K562 (cell line): ENCODE data around the gene GADD45GIP1. TPM values are rescaled to one million over a fixed set of nuclear protein-coding genes. Genes with fewer than 3 reads are reported as not detected.

Experiments
- ATAC-seq: fragments of 200-7000 bp; cut with Tn5 transposase; 3 replicates; pipeline ENCODE4 v1.9.1; 2020; ENCODE audit warnings: moderate library complexity
- BruUV-seq: library from RNA; stranded (reverse); fragments of 400-500 nt; replicated peaks from 2 replicates; lab custom pipeline; 2021; lab: Mats Ljungman, UMichigan
- CTCF ChIA-PET: fragments of 300-600 bp; formaldehyde crosslinking; extraction: SDS; loops from one replicate; lab custom pipeline; 2021; ENCODE audit warnings: low intra/inter-chr PET ratio; lab: Yijun Ruan, JAX
- POLR2A ChIA-PET: fragments of 300-600, 350-650 bp; sonication (Branson Sonifier 250); formaldehyde crosslinking; extraction: SDS; loops from one replicate; lab custom pipeline; 2021; ENCODE audit warnings: antibody characterized with exemption, inconsistent platforms; lab: Yijun Ruan, JAX
- DNase-seq, 4 experiments: peaks; one replicate each; pipeline versions ENCODE4 v3.0.0 to v3.0.0-alpha.2; 2011 to 2018; ENCODE audit warnings: low spot score in 3 of 4, mixed read lengths in 3 of 4; ENCODE audit errors: extremely low read depth in 1 of 4
- FAIRE-seq: peaks from 2 replicates; lab custom pipeline; 2011; peaks lifted over from hg19 to GRCh38; lab: Jason Lieb, UNC
- H2AFZ ChIP-seq: 2 replicates; pipeline ENCODE4 v1.6.0; 2011; ENCODE audit warnings: low read depth, low read length, control low read depth, inconsistent platforms
- H3K27ac ChIP-seq: fragments of 200-600 bp; 3 replicates; pipeline ENCODE4 v1.8.0; 2011; ENCODE audit warnings: low read depth, mild to moderate bottlenecking, control low read depth, inconsistent platforms, low read length, moderate library complexity, mixed read lengths; ENCODE audit errors: extremely low read depth
- H3K27me3 ChIP-seq, 2 experiments: fragments of 300-600 bp in 1 of 2; 2 replicates in 1 of 2; 3 replicates in 1 of 2; pipeline versions ENCODE4 v1.6.0 to v1.8.0; 2011; ENCODE audit warnings: inconsistent platforms in 2 of 2, low read length in 2 of 2, mild to moderate bottlenecking in 1 of 2, mixed read lengths in 1 of 2, moderate library complexity in 1 of 2; ENCODE audit not compliant: control insufficient read depth in 2 of 2, insufficient read depth in 2 of 2
- H3K36me3 ChIP-seq: fragments of 300-600 bp; 3 replicates; pipeline ENCODE4 v1.8.0; 2011; ENCODE audit warnings: mild to moderate bottlenecking, low read length, inconsistent platforms; ENCODE audit not compliant: control insufficient read depth, insufficient read depth
- H3K4me1 ChIP-seq, 2 experiments: fragments of 200-600 bp in 1 of 2; replicated peaks in 1 of 2; 2 replicates in 1 of 2; 3 replicates in 1 of 2; pipeline versions ENCODE4 v1.5.1 to v1.8.0; 2011; ENCODE audit warnings: inconsistent platforms in 2 of 2, low read length in 2 of 2, mild to moderate bottlenecking in 1 of 2, mixed read lengths in 1 of 2, moderate library complexity in 1 of 2; ENCODE audit not compliant: control insufficient read depth in 2 of 2, insufficient read depth in 2 of 2
- H3K4me2 ChIP-seq: 2 replicates; pipeline ENCODE4 v1.6.1; 2011; ENCODE audit warnings: low read length, control low read depth, inconsistent platforms, mixed read lengths; ENCODE audit not compliant: insufficient read depth
- H3K4me3 ChIP-seq: fragments of 200-600 bp; sonication (generic), shearing (Covaris generic); 2 replicates; pipeline ENCODE4 v1.5.1; 2016; ENCODE audit warnings: control low read depth, inconsistent platforms
- H3K79me2 ChIP-seq: fragments of 200-600 bp; 3 replicates; pipeline ENCODE4 v1.8.0; 2011; ENCODE audit warnings: low read length, inconsistent platforms; ENCODE audit not compliant: control insufficient read depth, insufficient read depth
- H3K9ac ChIP-seq, 2 experiments: 2 replicates each; pipeline versions ENCODE4 v1.6.0 to v1.6.1; 2011; ENCODE audit warnings: low read depth in 2 of 2, low read length in 2 of 2, control low read depth in 1 of 2, inconsistent platforms in 1 of 2, mild to moderate bottlenecking in 1 of 2, mixed read lengths in 1 of 2; ENCODE audit not compliant: insufficient read depth in 1 of 2
- H3K9me1 ChIP-seq: one replicate; pipeline ENCODE4 v1.6.0; 2011; ENCODE audit warnings: inconsistent platforms, mild to moderate bottlenecking, low read length, moderate library complexity; ENCODE audit not compliant: control insufficient read depth, insufficient read depth
- H3K9me3 ChIP-seq: replicated peaks from 2 replicates; pipeline ENCODE4 v1.5.1; 2011; ENCODE audit warnings: low read depth, low read length, inconsistent platforms; ENCODE audit not compliant: control insufficient read depth, insufficient read depth
- H4K20me1 ChIP-seq: replicated peaks from 2 replicates; pipeline ENCODE4 v1.6.1; 2011; ENCODE audit warnings: low read length, inconsistent platforms, mixed read lengths; ENCODE audit not compliant: control insufficient read depth, insufficient read depth
- MXI1 ChIP-seq: IDR thresholded peaks from 2 replicates; pipeline ENCODE4 v1.6.1; 2011; ENCODE audit warnings: low read depth, mild to moderate bottlenecking, improper control_type of control experiment, low read length
- NFIC ChIP-seq: fragments of 450-650 bp; IDR thresholded peaks from 2 replicates; pipeline ENCODE4 v1.6.1; 2017; ENCODE audit warnings: mild to moderate bottlenecking, inconsistent platforms
- NR1H2 ChIP-seq: sonication (generic); formaldehyde crosslinking; IDR thresholded peaks from 2 replicates; pipeline ENCODE4 v1.4.0; 2020; ENCODE audit warnings: mild to moderate bottlenecking, missing genetic modification reagents
- RBFOX2 ChIP-seq: fragments of 200-400 bp; formaldehyde crosslinking; IDR thresholded peaks from 2 replicates; pipeline ENCODE4 v1.6.1; 2017; ENCODE audit warnings: low read depth, mild to moderate bottlenecking, low read length, moderate library complexity
- SUPT5H ChIP-seq: fragments of 450-650 bp; IDR thresholded peaks from 2 replicates; pipeline ENCODE4 v1.6.1; 2016
- TRIM24 ChIP-seq, 2 experiments: fragments of 450-650 bp; IDR thresholded peaks; 2 replicates each; pipeline ENCODE4 v1.6.1; 2016
- ZNF785 ChIP-seq: fragments of 250-450 bp; sonication (Bioruptor Pico); IDR thresholded peaks from 2 replicates; pipeline ENCODE4 v1.4.0; 2020; ENCODE audit warnings: mild to moderate bottlenecking
- WGBS: fragments of 100-300 bp; shearing (Covaris generic); methylation state at CpG from one replicate; pipeline ENCODE4 v1.1.6; 2016; ENCODE audit warnings: low coverage, mixed read lengths; ENCODE audit not compliant: insufficient coverage; ENCODE audit errors: missing lambda C conversion rate; 5-methylcytosine and 5-hydroxymethylcytosine counted together
- in situ Hi-C: fragments of 300-500 bp; cut with MboI; formaldehyde crosslinking; loops from 4 replicates; pipeline ENCODE4 v1.15.0; 2018; ENCODE audit warnings: inconsistent platforms, mixed read lengths
- intact Hi-C: fragments of 100-400 bp; cut with micrococcal nuclease; formaldehyde crosslinking; loops from 2 replicates; pipeline ENCODE4 v1.14.2; 2022
- polyA plus RNA-seq, 8 experiments: library from polyadenylated mRNA; depleted of rRNA in 4 of 8; stranded (reverse) in 5 of 8; unstranded in 3 of 8; fragments of >200 nt; fragmentation: Nextera tagmentation in 2 of 8; fragmentation: Illumina TruSeq in 1 of 8; extraction: Ambion mirVana in 2 of 8; extraction: Trizol in 1 of 8; gene quantifications; 2 replicates each; pipeline versions ENCODE4 v1.2.1 to v1.2.3, GENCODE V29; 2011 to 2014; ENCODE audit warnings: inconsistent platforms in 1 of 8, missing spikeins in 1 of 8
- total RNA-seq, 7 experiments: library from RNA; depleted of rRNA in 6 of 7; stranded (reverse); fragments of >200 nt in 6 of 7; fragmentation: Illumina TruSeq in 2 of 7; extraction: Trizol in 2 of 7; gene quantifications; 2 replicates each; pipeline versions ENCODE4 v1.2.1 to v1.2.3, GENCODE V29; 2011 to 2021; ENCODE audit warnings: low replicate concordance in 1 of 7
- TF ChIP-seq, protein P1 (sequence below), 2 experiments: IDR thresholded peaks; 2 replicates each; pipeline ENCODE4 v1.6.1; 2011; ENCODE audit warnings: borderline replicate concordance in 1 of 2, control low read depth in 1 of 2, low read depth in 1 of 2, low read length in 1 of 2, mild to moderate bottlenecking in 1 of 2, mixed read lengths in 1 of 2, moderate library complexity in 1 of 2; ENCODE audit not compliant: insufficient read depth in 1 of 2, insufficient read length in 1 of 2, poor library complexity in 1 of 2, severe bottlenecking in 1 of 2; ENCODE audit errors: extremely low read depth in 1 of 2
- TF ChIP-seq, protein P2 (sequence below): sonication (generic); formaldehyde crosslinking; IDR thresholded peaks from 2 replicates; pipeline ENCODE4 v1.8.1; 2023; ENCODE audit warnings: mild to moderate bottlenecking, missing genetic modification reagents
- TF ChIP-seq, protein P3 (sequence below), 2 experiments: IDR thresholded peaks; 2 replicates each; pipeline ENCODE4 v1.6.1; 2012; ENCODE audit warnings: improper control_type of control experiment in 2 of 2, low read depth in 2 of 2, low read length in 2 of 2, borderline replicate concordance in 1 of 2
- TF ChIP-seq, protein P4 (sequence below): fragments of 200-800 bp; sonication (Bioruptor generic); IDR thresholded peaks from 2 replicates; pipeline ENCODE4 v1.6.1; 2017; ENCODE audit warnings: missing genetic modification characterization, missing compliant biosample characterization

GADD45GIP1 gene
- total and polyA plus RNA-seq, 9 of the 15 experiments (the other 6 are each of a cell fraction or from before 2014, with no cell fraction given) = 5.1 to 161 (median 29.2) TPM

DNA sequence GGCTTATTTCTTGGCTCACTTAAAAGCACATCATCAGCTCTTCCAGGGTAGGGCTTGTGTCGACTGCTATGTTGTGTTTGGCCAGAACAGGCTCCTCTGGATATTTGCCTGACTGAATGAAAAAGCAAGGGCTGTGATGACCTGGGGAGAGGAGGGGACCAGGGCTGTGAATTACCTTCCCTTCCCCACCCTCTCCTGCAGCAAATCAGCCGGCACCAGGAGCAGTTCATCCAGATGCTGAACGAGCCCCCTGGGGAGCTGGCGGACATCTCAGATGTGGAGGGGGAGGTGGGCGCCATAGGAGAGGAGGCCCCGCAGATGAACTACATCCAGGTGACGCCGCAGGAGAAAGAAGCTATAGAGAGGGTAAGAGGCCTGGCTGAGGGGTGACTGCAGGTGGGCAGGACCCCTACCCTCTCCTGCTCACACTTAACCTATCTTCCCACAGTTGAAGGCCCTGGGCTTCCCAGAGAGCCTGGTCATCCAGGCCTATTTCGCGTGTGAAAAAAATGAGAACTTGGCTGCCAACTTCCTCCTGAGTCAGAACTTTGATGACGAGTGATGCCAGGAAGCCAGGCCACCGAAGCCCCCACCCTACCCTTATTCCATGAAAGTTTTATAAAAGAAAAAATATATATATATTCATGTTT is 4.4 kb downstream of the GADD45GIP1 start:
- H3K79me2 ChIP-seq = peaks cover 66% of the 10 kb centered on the region
- POLR2A ChIA-PET = interaction anchor here (0.6 to 1.7 kb wide), 7 partner anchors 11 to 230 kb away, joined by 3 to 7 read pairs (median 3); no protein-coding TSS in a partner anchor
- peaks cover 78% of the 10 kb centered on the region for H3K36me3 ChIP-seq

More for the DNA sequence above, 4.4 kb downstream of the GADD45GIP1 start:
- in situ Hi-C loops (no loop called here), intact Hi-C loops (no loop called here)
- peaks cover 2 to 55% of the 10 kb centered on the region in 2 experiments; a peak in 4 of 5 replicates for H3K4me1 ChIP-seq
- FAIRE-seq (no peak), DNase-seq (peak in 1 of 4 experiments; percentile 13), ATAC-seq (no peak)
- no peaks in the 10 kb centered on the region; the same call in 1 of the 2 replicates for H4K20me1 ChIP-seq
- H3K9me1 ChIP-seq = peaks cover 3% of the 10 kb centered on the region
- no peaks in the 10 kb centered on the region for H3K9me3 ChIP-seq
- H3K4me2 ChIP-seq = no peak overlapping the region
- no TSS peak for BruUV-seq
- no peak overlapping the region for H2AFZ ChIP-seq
- WGBS = 68% methylated on average over 10 of the region's 12 CpGs
- H3K9ac ChIP-seq = no peak overlapping the region
- no peaks in the 10 kb centered on the region for H3K27me3 ChIP-seq
- peak overlapping the region; percentile 29; the same call in 1 of the 3 replicates for H3K27ac ChIP-seq
- TF ChIP-seq SUPT5H = peak; percentile 4; the same call in 1 of the 2 replicates
- no peak for TF ChIP-seq MXI1
- TF ChIP-seq NR1H2 = no peak
- TF ChIP-seq ZNF785 (CRISPR knock-in tag) = no peak
- no peak for TF ChIP-seq NFIC
- TF ChIP-seq, protein P1, sequence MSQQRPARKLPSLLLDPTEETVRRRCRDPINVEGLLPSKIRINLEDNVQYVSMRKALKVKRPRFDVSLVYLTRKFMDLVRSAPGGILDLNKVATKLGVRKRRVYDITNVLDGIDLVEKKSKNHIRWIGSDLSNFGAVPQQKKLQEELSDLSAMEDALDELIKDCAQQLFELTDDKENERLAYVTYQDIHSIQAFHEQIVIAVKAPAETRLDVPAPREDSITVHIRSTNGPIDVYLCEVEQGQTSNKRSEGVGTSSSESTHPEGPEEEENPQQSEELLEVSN (IDR thresholded peaks at IDR 0.05; ENCODE audit: borderline replicate concordance in 1 of 2, extremely low read depth in 1 of 2, insufficient read depth in 1 of 2, insufficient read length in 1 of 2, low read depth in 1 of 2, low read length in 1 of 2, poor library complexity in 1 of 2, severe bottlenecking in 1 of 2) = no peak
- TF ChIP-seq, protein P2, sequence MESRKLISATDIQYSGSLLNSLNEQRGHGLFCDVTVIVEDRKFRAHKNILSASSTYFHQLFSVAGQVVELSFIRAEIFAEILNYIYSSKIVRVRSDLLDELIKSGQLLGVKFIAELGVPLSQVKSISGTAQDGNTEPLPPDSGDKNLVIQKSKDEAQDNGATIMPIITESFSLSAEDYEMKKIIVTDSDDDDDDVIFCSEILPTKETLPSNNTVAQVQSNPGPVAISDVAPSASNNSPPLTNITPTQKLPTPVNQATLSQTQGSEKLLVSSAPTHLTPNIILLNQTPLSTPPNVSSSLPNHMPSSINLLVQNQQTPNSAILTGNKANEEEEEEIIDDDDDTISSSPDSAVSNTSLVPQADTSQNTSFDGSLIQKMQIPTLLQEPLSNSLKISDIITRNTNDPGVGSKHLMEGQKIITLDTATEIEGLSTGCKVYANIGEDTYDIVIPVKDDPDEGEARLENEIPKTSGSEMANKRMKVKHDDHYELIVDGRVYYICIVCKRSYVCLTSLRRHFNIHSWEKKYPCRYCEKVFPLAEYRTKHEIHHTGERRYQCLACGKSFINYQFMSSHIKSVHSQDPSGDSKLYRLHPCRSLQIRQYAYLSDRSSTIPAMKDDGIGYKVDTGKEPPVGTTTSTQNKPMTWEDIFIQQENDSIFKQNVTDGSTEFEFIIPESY = peak; percentile 70
- TF ChIP-seq, protein P3, sequence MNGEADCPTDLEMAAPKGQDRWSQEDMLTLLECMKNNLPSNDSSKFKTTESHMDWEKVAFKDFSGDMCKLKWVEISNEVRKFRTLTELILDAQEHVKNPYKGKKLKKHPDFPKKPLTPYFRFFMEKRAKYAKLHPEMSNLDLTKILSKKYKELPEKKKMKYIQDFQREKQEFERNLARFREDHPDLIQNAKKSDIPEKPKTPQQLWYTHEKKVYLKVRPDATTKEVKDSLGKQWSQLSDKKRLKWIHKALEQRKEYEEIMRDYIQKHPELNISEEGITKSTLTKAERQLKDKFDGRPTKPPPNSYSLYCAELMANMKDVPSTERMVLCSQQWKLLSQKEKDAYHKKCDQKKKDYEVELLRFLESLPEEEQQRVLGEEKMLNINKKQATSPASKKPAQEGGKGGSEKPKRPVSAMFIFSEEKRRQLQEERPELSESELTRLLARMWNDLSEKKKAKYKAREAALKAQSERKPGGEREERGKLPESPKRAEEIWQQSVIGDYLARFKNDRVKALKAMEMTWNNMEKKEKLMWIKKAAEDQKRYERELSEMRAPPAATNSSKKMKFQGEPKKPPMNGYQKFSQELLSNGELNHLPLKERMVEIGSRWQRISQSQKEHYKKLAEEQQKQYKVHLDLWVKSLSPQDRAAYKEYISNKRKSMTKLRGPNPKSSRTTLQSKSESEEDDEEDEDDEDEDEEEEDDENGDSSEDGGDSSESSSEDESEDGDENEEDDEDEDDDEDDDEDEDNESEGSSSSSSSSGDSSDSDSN (IDR thresholded peaks at IDR 0.05; ENCODE audit: borderline replicate concordance in 1 of 2, low read depth in 2 of 2, low read length in 2 of 2) = no peak
- TF ChIP-seq RBFOX2 = peak; percentile 14; the same call in 1 of the 2 replicates
- TF ChIP-seq TRIM24 (IDR thresholded peaks at IDR 0.05) = no peak
- TF ChIP-seq, protein P4, sequence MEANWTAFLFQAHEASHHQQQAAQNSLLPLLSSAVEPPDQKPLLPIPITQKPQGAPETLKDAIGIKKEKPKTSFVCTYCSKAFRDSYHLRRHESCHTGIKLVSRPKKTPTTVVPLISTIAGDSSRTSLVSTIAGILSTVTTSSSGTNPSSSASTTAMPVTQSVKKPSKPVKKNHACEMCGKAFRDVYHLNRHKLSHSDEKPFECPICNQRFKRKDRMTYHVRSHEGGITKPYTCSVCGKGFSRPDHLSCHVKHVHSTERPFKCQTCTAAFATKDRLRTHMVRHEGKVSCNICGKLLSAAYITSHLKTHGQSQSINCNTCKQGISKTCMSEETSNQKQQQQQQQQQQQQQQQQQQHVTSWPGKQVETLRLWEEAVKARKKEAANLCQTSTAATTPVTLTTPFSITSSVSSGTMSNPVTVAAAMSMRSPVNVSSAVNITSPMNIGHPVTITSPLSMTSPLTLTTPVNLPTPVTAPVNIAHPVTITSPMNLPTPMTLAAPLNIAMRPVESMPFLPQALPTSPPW (CRISPR knock-in tag) = peak; percentile 17; the same call in 1 of the 2 replicates
- CTCF ChIA-PET = no interaction called here
- H3K4me3 ChIP-seq = no peak overlapping the region
